Measurements from ENCODE around the gene CCDC146. TPM values are rescaled to one million over a fixed set of nuclear protein-coding genes. Genes with fewer than 3 reads are reported as not detected.

Gene CCDC146
- total RNA-seq, 1 experiment from 2014 or later, result 0.72 TPM

DNA sequence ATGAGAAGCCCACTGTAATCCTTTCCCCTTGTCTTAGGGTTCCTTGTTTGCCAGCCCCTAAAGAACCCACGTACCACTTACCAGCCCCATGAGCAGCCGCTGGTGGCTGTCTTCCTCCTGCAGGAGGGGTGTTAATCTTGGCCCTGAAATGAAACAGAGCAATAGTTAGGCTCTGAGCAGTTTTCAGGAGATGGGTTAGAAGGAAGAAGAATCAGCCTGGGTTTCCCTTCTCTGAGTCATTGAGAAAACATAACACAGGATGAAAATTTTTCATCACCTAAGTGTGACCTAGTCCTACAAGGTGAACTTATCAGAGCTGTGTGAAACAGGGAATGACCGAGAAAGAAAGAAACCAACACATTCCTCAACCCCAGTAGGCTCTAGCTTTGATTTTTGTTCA lies 203.7 kb downstream of the CCDC146 start:
- TF ChIP-seq, protein P1, sequence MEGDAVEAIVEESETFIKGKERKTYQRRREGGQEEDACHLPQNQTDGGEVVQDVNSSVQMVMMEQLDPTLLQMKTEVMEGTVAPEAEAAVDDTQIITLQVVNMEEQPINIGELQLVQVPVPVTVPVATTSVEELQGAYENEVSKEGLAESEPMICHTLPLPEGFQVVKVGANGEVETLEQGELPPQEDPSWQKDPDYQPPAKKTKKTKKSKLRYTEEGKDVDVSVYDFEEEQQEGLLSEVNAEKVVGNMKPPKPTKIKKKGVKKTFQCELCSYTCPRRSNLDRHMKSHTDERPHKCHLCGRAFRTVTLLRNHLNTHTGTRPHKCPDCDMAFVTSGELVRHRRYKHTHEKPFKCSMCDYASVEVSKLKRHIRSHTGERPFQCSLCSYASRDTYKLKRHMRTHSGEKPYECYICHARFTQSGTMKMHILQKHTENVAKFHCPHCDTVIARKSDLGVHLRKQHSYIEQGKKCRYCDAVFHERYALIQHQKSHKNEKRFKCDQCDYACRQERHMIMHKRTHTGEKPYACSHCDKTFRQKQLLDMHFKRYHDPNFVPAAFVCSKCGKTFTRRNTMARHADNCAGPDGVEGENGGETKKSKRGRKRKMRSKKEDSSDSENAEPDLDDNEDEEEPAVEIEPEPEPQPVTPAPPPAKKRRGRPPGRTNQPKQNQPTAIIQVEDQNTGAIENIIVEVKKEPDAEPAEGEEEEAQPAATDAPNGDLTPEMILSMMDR (conservative IDR thresholded peaks at IDR 0.05), result no peak
- Histone ChIP-seq H3T11ph (ENCODE audit: low read length) (no peak overlapping the region), H2BK15ac (ENCODE audit: low read depth, low read length) (no peak overlapping the region), H2BK20ac (ENCODE audit: low read depth, low read length, poor library complexity, severe bottlenecking) (no peak overlapping the region), H2AK5ac (ENCODE audit: insufficient read length, low read length) (no peak overlapping the region), H3K27ac (ENCODE audit: insufficient read length, low read depth, low read length) (no peak overlapping the region), H3K27me3 (ENCODE audit: insufficient read depth, low read length) (no peaks in the 10 kb centered on the region), H3K18ac (ENCODE audit: insufficient read length, low read depth, low read length) (no peak overlapping the region), H4K20me1 (ENCODE audit: control insufficient read depth, insufficient read depth, insufficient read length) (no peaks in the 10 kb centered on the region), H3K9me3 (ENCODE audit: control insufficient read depth, low read depth, low read length) (no peaks in the 10 kb centered on the region), H3K79me1 (ENCODE audit: insufficient read depth, low read depth, low read length, poor library complexity, severe bottlenecking) (no peaks in the 10 kb centered on the region), H2BK12ac (ENCODE audit: insufficient read length, low read depth, low read length) (no peak overlapping the region), H3K79me2 (ENCODE audit: insufficient read depth, low read length) (no peaks in the 10 kb centered on the region), H2BK120ac (ENCODE audit: low read depth, low read length, poor library complexity, severe bottlenecking) (no peak overlapping the region), H3K4me1 (ENCODE audit: insufficient read depth, low read length) (no peaks in the 10 kb centered on the region), H3K4ac (ENCODE audit: low read depth, low read length) (no peak overlapping the region), H3K23ac (ENCODE audit: insufficient read length, low read depth, low read length) (no peak overlapping the region), H2AFZ (ENCODE audit: low read length) (no peak overlapping the region), H3K14ac (ENCODE audit: insufficient read depth, low read length) (no peak overlapping the region), H4K5ac (ENCODE audit: insufficient read length, low read depth, low read length) (no peak overlapping the region), H3K4me2 (ENCODE audit: insufficient read depth, insufficient read length, low read length) (no peak overlapping the region), H3K56ac (ENCODE audit: insufficient read length, low read depth, low read length) (no peak overlapping the region), H3K23me2 (ENCODE audit: insufficient read length, low read depth, low read length, poor library complexity, severe bottlenecking) (no peaks in the 10 kb centered on the region), H3K9ac (ENCODE audit: extremely low read depth, insufficient read length, low read length) (no peak overlapping the region), H4K91ac (ENCODE audit: insufficient read length, low read depth, low read length) (no peak overlapping the region), H2BK5ac (ENCODE audit: insufficient read length, low read length) (no peak overlapping the region), H4K8ac (replicated peaks; ENCODE audit: insufficient read length, low read depth, low read length) (no peak overlapping the region)
- no peaks in the 10 kb centered on the region for H3K27me3 Mint-ChIP-seq (ENCODE audit: low read depth)
- WGBS (ENCODE audit: extremely low coverage, insufficient read length, low lambda C conversion rate), result no CpG with 5 or more reads among the region's 3 CpGs
- no peak overlapping the region for H3K27ac Mint-ChIP-seq
- H3K9me3 Mint-ChIP-seq, result no peaks in the 10 kb centered on the region
- no peak for DNase-seq
- no peaks in the 10 kb centered on the region for H3K36me3 Mint-ChIP-seq (ENCODE audit: insufficient read depth in 1 of 3, low read depth in 3 of 3)
- peaks cover 14 to 17% of the 10 kb centered on the region in 2 experiments for H3K4me1 Mint-ChIP-seq
- no peak overlapping the region for H3K4me3 Mint-ChIP-seq

Measured in H9 (cell line).